CD4-positive, alpha-beta T cell treated with Interferon gamma for 1 hour (primary cell): ENCODE data around the gene FMN2.

ENCODE experiments used
- DNase-seq: peaks from one replicate; pipeline ENCODE4 v3.0.0-alpha.2; 2020

FMN2 gene

DNA sequence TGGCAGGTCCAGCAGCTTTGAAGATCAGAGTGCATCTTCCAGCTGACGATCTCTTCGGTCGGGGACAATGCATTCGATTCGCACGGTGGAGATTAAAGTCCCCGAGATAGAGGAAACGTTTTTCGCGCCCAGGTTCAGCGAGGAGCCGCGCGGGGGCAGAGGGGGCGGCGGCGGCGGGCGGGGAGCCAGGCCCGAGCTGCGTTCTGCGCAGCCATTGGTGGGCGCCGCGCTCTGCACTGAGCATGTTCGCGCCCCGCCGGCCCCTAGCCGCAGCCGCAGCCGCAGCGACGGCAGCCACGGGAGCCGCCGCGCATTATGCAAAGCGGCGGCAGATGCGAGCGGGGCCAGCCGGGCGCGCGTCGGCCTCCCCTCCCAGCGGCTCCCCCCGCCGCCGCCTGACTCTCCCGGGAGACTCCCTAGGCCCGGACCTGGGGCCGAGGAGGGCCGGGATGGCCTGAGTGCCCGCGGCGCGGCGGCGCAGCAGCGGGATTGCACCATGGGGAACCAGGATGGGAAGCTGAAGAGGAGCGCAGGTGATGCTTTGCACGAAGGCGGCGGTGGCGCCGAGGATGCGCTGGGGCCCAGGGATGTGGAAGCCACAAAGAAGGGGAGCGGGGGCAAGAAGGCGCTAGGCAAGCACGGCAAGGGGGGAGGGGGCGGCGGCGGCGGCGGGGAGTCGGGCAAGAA is at the start of gene FMN2:
TSS of gene FMN2 (plus strand) at position 270 of the 687 bp plus-strand sequence. CDS start at position 497, 227 bp downstream.
- DNase-seq = no peak

- DNase-seq = no peak
Measured at GRCh38 chr1:240044620-240045019, 47.1 kb upstream of the FMN2 start.

GRCh38 chr1:240046000-240046399 is 45.7 kb upstream of the FMN2 start:
- DNase-seq = no peak

- no peak for DNase-seq
Measured at GRCh38 chr1:240054109-240054701, 37.5 kb upstream of the FMN2 start.

DNA sequence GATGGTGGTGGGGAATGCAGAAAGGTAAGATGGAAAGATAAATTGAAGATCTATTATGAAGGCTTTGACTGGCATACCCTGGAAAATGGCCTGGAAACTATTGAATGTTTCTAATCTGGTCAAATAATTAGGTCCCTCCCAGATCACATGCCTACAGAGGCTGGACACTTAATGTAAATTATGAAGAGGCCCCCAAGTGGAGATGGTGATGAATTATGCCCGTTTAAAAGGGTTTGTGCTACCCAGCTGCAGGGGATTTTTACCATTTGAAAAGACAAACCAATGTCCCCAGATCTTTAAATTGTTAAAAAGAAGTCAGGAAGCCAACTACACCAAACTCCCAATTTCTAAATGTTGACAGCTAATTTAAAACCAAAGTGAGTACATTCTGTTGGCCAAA is 35.7 kb upstream of the FMN2 start:
- DNase-seq = no peak

GRCh38 chr1:240056350-240056749 is 35.3 kb upstream of the FMN2 start:
- DNase-seq = no peak

- no peak for DNase-seq
Measured at GRCh38 chr1:240058049-240058448, 33.6 kb upstream of the FMN2 start.

DNA sequence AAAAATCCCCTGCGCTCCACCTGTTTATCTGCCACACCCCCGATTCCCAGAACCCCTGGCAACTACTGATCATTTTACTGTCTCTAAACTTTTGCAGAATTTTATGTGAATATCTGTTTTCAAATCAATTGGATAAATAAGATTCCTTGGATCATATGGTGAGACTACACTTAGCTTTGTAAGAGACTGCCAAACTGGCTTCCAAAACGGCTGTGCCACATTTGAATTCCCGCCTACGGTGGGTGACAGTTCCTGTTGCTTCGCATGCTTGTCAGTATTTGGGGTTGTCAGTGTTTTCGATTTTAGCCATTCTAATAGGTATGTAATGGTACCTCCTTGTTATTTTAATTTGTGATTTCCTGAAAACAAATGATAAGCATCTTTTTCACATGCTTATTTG is 22.7 kb upstream of the FMN2 start:
- DNase-seq = no peak

DNA sequence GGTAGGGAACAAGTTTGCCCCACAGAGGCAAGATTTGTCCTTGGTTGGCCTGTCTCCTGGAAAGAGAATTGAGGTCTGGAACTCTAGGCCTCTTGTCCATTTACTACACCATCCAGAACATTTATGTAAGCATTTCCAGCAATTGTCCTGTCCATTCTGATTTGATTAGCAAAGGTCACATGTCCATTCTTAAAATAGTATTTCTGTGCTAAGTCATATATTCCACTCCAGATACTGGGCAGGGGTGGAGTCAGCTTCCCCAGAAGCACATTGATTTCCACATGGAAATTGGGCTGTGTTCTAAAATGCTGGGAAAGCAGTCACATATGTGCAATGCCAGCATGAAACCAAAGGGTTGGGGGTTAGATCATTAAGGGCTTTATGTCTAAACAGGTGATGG is 21.5 kb upstream of the FMN2 start:
- DNase-seq = no peak

DNA sequence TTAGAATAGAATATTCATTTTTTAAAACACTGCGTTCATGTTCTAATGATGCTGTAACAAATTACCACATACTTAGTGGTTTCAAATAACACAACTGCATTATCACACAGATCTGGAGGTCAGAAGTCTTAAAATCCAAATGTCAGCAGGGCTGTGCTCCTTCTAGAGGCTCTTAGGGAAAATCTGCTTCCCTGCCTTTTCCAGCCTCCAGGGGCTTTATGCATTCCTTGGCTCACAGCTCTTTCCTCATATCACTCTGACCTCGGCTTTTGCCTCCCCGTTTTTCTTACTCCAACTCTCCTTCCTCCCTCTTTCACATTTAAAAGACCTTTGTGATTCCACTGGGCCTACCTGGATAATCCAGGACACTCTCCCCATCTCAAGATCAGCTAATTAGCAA is 18.6 kb upstream of the FMN2 start:
- DNase-seq = no peak

DNA sequence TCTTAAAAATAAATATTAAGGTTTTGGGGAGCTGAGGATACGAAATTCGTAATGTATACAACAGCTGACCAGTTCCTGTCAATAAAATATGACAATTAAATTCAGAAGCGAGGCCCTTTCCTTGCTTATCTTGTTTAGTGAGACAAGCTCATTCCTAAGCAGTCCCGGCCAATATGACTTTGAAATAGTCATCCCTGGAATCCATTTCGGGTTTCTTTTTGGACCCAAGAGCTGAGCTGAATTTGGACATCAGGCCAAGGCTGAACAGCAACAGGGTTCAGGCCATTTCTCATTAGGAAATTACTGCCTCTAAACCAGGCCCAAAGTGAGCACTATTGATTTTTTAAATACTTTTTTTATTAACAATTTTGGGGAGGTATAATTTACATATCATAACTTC is 17.3 kb upstream of the FMN2 start:
- DNase-seq = no peak

DNA sequence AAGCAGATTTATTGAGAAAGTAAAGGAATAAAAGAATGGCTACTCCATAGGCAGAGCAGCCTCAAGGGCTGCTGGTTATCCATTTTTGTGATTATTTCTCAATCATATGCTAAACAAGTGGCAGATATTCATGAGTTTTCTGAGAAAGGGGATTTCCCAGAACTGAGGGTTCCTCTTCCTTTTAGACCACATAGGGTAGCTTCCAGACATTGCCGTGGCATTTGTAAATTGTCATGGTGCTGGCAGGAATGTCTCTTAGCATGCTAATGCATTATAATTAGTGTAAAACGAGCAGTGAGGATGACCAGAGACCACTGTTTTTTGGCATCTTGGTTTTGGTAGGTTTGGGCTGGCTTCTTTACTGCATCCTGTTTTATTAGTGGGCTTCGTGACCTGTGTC is 16.8 kb upstream of the FMN2 start:
- DNase-seq = no peak

- DNase-seq = no peak
Measured at GRCh38 chr1:240084337-240084736, 7.3 kb upstream of the FMN2 start.

DNA sequence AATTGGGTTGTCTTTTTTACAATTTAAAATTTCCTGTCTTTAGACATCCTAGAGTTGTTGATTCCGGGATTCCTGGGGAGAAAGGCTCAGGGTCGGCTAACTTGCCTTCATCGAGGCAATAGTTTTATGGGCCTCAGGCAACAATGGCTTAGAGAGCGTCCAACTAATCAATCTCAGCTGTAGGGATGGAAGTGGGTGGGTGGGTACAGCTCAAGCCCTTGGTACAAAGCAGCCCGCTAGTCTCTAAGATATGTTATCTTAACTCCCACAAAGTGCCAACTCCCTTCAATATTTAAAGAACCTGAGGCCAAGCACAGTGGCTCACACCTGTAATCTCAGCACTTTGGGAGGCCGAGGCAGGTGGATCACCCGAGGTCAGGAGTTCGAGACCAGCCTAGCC is 6.9 kb upstream of the FMN2 start:
- DNase-seq = no peak

GRCh38 chr1:240086726-240087125 is 5.0 kb upstream of the FMN2 start:
- no peak for DNase-seq

GRCh38 chr1:240090014-240090413 is 1.7 kb upstream of the FMN2 start:
- no peak for DNase-seq

DNA sequence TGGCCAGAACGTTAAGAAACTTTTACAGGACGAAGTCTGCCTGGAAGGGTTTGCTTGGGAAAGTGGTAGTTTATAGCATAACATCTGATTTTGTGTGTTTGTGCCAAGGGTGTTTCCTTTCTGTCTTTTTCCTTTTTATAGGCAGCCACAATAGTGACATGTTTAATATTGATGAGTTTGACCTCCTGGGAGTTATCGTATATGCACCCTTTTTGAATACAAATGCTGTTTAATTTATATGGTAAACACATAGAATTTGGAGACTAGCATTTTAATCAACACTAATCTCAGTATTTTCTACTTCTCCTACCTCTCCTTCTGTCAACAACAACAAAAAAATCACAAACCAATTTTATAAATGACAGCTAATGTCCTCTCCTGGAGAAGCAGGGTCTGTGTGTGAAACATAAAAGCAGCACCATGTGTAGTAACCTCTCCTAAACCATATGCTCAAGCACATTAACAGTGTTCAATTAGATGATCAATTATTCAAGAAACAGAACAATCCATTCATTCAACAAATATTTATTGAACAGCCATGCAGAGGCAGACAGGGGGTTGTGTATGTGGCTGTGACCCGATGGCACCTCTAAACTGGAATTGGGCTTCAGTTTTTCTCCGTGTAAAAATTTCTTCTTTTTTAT is 604 bp upstream of the FMN2 start:
- DNase-seq = no peak

DNA sequence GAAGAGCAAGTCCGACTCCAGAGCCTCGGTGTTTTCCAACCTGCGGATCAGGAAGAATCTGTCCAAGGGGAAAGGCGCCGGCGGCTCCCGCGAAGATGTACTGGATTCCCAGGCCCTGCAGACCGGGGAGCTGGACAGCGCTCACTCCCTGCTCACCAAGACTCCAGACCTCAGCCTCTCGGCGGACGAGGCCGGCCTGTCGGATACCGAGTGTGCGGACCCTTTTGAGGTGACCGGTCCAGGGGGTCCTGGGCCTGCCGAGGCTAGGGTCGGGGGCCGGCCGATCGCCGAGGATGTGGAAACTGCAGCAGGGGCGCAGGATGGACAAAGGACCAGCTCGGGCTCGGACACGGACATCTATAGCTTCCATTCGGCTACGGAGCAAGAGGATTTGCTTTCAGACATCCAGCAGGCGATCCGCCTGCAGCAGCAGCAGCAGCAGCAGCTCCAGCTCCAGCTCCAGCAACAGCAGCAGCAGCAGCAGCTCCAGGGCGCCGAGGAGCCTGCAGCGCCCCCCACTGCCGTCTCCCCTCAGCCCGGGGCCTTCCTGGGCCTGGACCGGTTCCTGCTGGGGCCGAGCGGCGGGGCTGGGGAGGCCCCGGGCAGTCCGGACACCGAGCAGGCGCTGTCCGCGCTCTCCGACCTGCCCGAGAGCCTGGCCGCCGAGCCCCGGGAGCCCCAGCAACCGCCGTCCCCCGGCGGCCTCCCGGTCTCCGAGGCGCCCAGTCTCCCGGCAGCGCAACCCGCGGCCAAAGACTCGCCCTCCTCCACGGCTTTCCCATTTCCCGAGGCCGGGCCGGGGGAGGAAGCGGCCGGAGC is 827 bp downstream of the FMN2 start:
- DNase-seq = no peak

- DNase-seq = no peak
Measured at GRCh38 chr1:240093120-240093961, 1.7 kb downstream of the FMN2 start.

DNA sequence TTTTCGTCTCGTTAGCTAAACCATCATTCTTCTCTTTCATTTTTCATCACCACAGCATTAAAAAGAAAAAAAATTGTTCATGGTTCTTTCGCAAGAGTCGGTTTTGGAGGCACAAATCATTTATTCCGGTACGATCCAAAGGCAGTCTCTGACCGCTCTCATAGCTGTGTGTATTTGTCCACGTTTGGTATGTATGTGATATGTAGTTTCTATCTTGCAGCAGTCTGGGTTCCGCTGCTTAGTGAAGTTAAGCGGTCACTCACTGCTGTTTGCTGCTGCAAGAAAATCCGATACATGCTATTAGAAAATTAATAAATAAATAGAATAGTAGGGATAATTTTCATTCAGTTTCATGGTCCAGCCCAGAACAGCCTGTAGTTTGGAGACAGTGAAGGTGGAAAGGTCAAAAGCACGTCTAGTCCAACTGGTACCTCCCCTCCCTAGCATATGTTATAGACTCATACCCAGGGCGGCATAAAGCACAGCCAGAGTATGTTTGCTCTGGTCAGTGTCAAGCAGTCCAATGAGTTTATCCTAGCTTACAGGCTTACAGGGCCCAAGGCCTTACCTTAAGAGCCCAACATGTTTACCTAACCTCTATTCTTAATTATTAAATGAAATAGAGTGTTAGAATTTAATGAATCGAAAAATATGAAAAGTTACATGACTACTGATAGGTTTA is 2.5 kb downstream of the FMN2 start:
- no peak for DNase-seq

- DNase-seq = no peak
Measured at GRCh38 chr1:240096974-240097373, 5.3 kb downstream of the FMN2 start.

GRCh38 chr1:240098534-240098933 is 6.9 kb downstream of the FMN2 start:
- DNase-seq = no peak
